ENCODE results near the gene LGI4.
A peak's percentile ranks its signal among the peaks of the same experiment; 100 is the strongest.

Gene LGI4

GRCh38 chr19:35149463-35149862 lies 14.6 kb upstream of the LGI4 start:
- Histone ChIP-seq H3K27ac (ENCODE audit: low read depth, low read length) (no peak overlapping the region), H3K9ac (ENCODE audit: low read length) (no peak overlapping the region), H3K27me3 (ENCODE audit: control insufficient read depth, insufficient read depth, low read length) (no peaks in the 10 kb centered on the region), H3K4me1 (ENCODE audit: control insufficient read depth, insufficient read depth, low read length) (peaks cover 31% of the 10 kb centered on the region), H3K9me3 (ENCODE audit: control insufficient read depth, insufficient read depth, low read depth, low read length) (no peaks in the 10 kb centered on the region), H3K4me3 (ENCODE audit: low read depth, low read length) (no peak overlapping the region), H3K36me3 (ENCODE audit: control insufficient read depth, insufficient read depth, low read length) (no peaks in the 10 kb centered on the region)

DNA sequence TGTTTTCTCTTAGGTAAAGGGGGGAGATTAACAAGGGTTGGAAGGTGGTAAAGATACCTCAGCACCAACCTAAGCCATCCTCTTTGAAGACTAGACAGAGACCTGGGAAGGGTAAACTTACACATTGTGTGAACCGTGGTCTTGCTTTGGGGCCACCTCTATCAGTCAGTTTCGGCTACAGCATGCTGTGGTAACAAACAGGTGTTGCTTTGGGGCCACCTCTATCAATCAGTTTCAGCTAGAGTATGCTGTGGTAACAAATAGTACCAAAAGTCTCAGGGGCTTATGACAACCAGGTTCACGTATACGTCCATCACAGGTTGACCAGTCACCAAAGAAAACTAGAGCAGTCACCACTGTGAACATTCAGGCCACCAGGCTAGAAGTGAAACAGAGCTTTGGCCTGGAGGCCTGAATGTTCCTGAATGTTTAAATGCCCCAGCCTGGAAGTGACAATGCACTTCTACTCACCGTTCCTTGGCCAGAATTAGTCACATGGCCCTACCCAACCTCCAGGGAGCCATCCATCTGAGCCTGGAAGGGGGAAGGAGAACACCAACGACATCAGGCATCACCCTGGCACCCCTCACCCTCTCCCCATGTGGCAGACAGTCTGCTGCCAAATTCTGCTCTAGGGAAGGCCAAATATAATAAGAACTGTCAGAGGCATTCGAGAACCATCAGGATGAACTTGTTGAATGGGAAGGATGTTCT lies 12.0 kb upstream of the LGI4 start:
- Histone ChIP-seq H3K27ac (ENCODE audit: low read depth, low read length) (no peak overlapping the region), H3K36me3 (ENCODE audit: control insufficient read depth, insufficient read depth, low read length) (no peaks in the 10 kb centered on the region), H3K27me3 (ENCODE audit: control insufficient read depth, insufficient read depth, low read length) (peaks cover 21% of the 10 kb centered on the region), H3K4me1 (ENCODE audit: control insufficient read depth, insufficient read depth, low read length) (peaks cover 30% of the 10 kb centered on the region), H3K9ac (ENCODE audit: low read length) (no peak overlapping the region), H3K9me3 (ENCODE audit: control insufficient read depth, insufficient read depth, low read depth, low read length) (no peaks in the 10 kb centered on the region), H3K4me3 (ENCODE audit: low read depth, low read length) (no peak overlapping the region)

- Histone ChIP-seq H3K27me3 (ENCODE audit: control insufficient read depth, insufficient read depth, low read length) (peaks cover 26% of the 10 kb centered on the region), H3K4me1 (ENCODE audit: control insufficient read depth, insufficient read depth, low read length) (peaks cover 25% of the 10 kb centered on the region), H3K9me3 (ENCODE audit: control insufficient read depth, insufficient read depth, low read depth, low read length) (no peaks in the 10 kb centered on the region), H3K27ac (ENCODE audit: low read depth, low read length) (no peak overlapping the region), H3K9ac (ENCODE audit: low read length) (no peak overlapping the region), H3K4me3 (ENCODE audit: low read depth, low read length) (peak overlapping the region; percentile 65; the same call in 1 of the 2 replicates), H3K36me3 (ENCODE audit: control insufficient read depth, insufficient read depth, low read length) (no peaks in the 10 kb centered on the region)
Observed at GRCh38 chr19:35144600-35145436, 10.0 kb upstream of the LGI4 start.

- Histone ChIP-seq H3K36me3 (ENCODE audit: control insufficient read depth, insufficient read depth, low read length) (no peaks in the 10 kb centered on the region), H3K9me3 (ENCODE audit: control insufficient read depth, insufficient read depth, low read depth, low read length) (no peaks in the 10 kb centered on the region), H3K4me3 (ENCODE audit: low read depth, low read length) (peak overlapping the region; percentile 65), H3K27me3 (ENCODE audit: control insufficient read depth, insufficient read depth, low read length) (peaks cover 26% of the 10 kb centered on the region), H3K27ac (ENCODE audit: low read depth, low read length) (no peak overlapping the region), H3K9ac (ENCODE audit: low read length) (no peak overlapping the region), H3K4me1 (ENCODE audit: control insufficient read depth, insufficient read depth, low read length) (peaks cover 28% of the 10 kb centered on the region)
Observed at GRCh38 chr19:35144259-35144599, 9.4 kb upstream of the LGI4 start.

GRCh38 chr19:35143818-35144217 lies 9.0 kb upstream of the LGI4 start:
- H3K4me1 ChIP-seq (ENCODE audit: control insufficient read depth, insufficient read depth, low read length) = peaks cover 32% of the 10 kb centered on the region
- H3K27ac ChIP-seq (ENCODE audit: low read depth, low read length) = no peak overlapping the region
- H3K9ac ChIP-seq (ENCODE audit: low read length) = no peak overlapping the region
- H3K9me3 ChIP-seq (ENCODE audit: control insufficient read depth, insufficient read depth, low read depth, low read length) = no peaks in the 10 kb centered on the region
- H3K27me3 ChIP-seq (ENCODE audit: control insufficient read depth, insufficient read depth, low read length) = peaks cover 26% of the 10 kb centered on the region
- peak overlapping the region; percentile 65 for H3K4me3 ChIP-seq (ENCODE audit: low read depth, low read length)
- no peaks in the 10 kb centered on the region for H3K36me3 ChIP-seq (ENCODE audit: control insufficient read depth, insufficient read depth, low read length)

DNA sequence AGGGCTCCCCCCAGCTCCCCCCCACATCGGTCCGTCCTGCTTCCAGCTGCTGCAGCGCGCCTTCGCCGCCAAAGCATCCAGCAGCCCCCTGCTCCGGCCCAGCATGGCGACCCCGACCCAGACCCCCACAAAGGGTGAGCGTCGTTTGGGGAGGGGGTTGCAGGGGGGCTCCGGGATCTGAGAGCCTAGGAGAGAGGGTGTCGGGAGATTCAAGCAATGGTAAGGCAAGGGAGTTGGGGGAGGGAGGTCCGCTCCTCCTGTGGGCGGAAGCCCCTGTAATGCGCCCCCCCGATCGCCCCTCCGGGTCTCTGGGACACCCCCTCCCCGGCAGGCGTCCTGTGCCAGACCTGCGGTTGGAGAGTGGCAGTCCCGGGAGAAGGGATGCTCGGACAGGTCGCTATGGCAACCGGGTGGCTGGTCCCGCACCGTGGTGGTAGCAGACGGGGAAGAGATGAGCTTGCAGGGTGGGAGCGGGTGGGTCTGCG lies 8.4 kb upstream of the LGI4 start, which contains the start of gene FXYD7:
FXYD7 (plus strand) TSS at position 25 of the 485 bp plus-strand sequence; CDS start at position 104, 79 bp downstream.
- Histone ChIP-seq H3K9ac (ENCODE audit: low read length) (peak within 1 kb of the TSS; percentile 29), H3K36me3 (ENCODE audit: control insufficient read depth, insufficient read depth, low read length) (no peaks in the 10 kb centered on the region), H3K4me1 (ENCODE audit: control insufficient read depth, insufficient read depth, low read length) (peaks cover 36% of the 10 kb centered on the region), H3K27me3 (ENCODE audit: control insufficient read depth, insufficient read depth, low read length) (peaks cover 26% of the 10 kb centered on the region), H3K27ac (ENCODE audit: low read depth, low read length) (no peak within 1 kb of the TSS), H3K9me3 (ENCODE audit: control insufficient read depth, insufficient read depth, low read depth, low read length) (no peaks in the 10 kb centered on the region), H3K4me3 (ENCODE audit: low read depth, low read length) (peak within 1 kb of the TSS; percentile 78)

DNA sequence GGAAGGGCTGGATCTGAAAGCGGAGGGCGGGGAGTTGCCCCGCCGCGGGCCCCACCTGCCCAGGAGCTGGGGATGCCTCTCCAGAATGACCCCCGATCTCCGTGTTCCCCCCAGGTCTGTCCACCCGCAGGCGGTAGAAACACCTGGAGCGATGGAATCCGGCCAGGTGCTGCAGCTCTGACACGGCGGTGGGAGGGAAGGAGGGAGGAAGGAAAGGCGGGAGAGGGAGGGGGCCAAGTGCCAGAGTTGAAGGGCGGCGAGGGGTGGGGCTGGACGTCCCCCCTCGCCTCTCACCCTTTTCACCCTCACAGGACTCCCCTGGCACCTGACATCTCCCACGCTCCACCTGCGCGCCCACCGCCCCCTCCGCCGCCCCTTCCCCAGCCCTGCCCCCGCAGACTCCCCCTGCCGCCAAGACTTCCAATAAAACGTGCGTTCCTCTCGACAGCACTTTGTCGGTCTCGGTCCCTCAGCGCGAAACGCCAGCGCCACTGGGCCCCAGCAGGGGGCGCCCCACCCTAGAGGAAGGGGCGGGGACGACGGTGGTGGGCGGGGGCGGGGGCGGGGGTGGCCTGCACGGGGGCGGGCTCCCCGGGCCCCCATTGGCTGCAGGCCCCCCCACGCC lies 7.9 kb upstream of the LGI4 start:
- Histone ChIP-seq H3K27me3 (ENCODE audit: control insufficient read depth, insufficient read depth, low read length) (peaks cover 26% of the 10 kb centered on the region), H3K4me3 (ENCODE audit: low read depth, low read length) (peak overlapping the region; percentile 78), H3K9me3 (ENCODE audit: control insufficient read depth, insufficient read depth, low read depth, low read length) (no peaks in the 10 kb centered on the region), H3K27ac (ENCODE audit: low read depth, low read length) (no peak overlapping the region), H3K36me3 (ENCODE audit: control insufficient read depth, insufficient read depth, low read length) (no peaks in the 10 kb centered on the region), H3K9ac (ENCODE audit: low read length) (peak overlapping the region; percentile 29), H3K4me1 (ENCODE audit: control insufficient read depth, insufficient read depth, low read length) (peaks cover 36% of the 10 kb centered on the region)

DNA sequence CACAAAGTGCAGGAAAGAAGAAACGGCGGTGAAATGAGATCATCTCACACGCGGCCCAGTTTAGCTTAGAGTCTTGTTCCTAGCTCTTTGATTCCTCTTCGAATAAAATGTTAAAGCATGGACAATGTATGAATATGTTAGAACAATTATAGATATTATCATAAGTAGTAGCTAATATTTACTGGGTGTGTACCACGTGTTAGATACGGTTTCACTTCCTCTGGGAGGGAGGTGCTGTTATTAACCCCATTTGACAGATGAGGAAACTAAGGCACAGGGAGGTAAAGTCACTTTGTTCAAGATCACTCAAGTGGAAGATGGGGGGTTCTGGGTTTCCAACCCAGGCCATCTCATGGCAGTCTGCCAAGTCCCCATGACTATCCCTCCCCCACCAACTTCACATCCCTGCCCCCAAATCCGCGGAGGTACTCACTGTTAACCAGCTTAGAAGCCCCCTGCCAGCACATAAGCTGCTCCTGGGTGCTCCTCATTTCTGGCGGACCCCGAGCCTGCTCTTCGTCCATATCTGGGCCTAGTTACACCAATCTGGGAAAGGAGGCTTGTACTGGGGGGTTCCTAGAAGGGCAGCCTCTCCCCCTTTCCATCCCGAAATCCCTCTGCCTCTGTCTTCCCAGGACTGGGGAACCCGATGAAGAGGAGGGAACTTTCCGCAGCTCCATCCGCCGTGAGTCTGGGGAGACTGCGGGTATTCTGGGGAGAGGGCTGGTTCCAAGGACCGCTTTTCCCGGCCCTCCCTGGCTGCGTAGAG lies 7.2 kb upstream of the LGI4 start:
- Histone ChIP-seq H3K36me3 (ENCODE audit: control insufficient read depth, insufficient read depth, low read length) (no peaks in the 10 kb centered on the region), H3K27ac (ENCODE audit: low read depth, low read length) (no peak overlapping the region; the same call in 1 of the 2 replicates), H3K4me3 (ENCODE audit: low read depth, low read length) (peak overlapping the region; percentile 78), H3K9me3 (ENCODE audit: control insufficient read depth, insufficient read depth, low read depth, low read length) (no peaks in the 10 kb centered on the region), H3K4me1 (ENCODE audit: control insufficient read depth, insufficient read depth, low read length) (peaks cover 36% of the 10 kb centered on the region), H3K9ac (ENCODE audit: low read length) (peak overlapping the region; percentile 29), H3K27me3 (ENCODE audit: control insufficient read depth, insufficient read depth, low read length) (peaks cover 26% of the 10 kb centered on the region)

- peak overlapping the region; percentile 29 for H3K9ac ChIP-seq (ENCODE audit: low read length)
- H3K4me3 ChIP-seq (ENCODE audit: low read depth, low read length) = peak overlapping the region; percentile 78
Observed at GRCh38 chr19:35140962-35141836, 6.3 kb upstream of the LGI4 start.

More at GRCh38 chr19:35140962-35141836, 6.3 kb upstream of the LGI4 start:
- no peaks in the 10 kb centered on the region for H3K36me3 ChIP-seq (ENCODE audit: control insufficient read depth, insufficient read depth, low read length)
- no peaks in the 10 kb centered on the region for H3K9me3 ChIP-seq (ENCODE audit: control insufficient read depth, insufficient read depth, low read depth, low read length)
- H3K27ac ChIP-seq (ENCODE audit: low read depth, low read length) = no peak overlapping the region; the same call in 1 of the 2 replicates
- peaks cover 36% of the 10 kb centered on the region for H3K4me1 ChIP-seq (ENCODE audit: control insufficient read depth, insufficient read depth, low read length)
- H3K27me3 ChIP-seq (ENCODE audit: control insufficient read depth, insufficient read depth, low read length) = peaks cover 26% of the 10 kb centered on the region

Measured in HUES6 (cell line).